Endothelial cell of umbilical vein (primary cell): ENCODE results near the gene SPRY4. TPM values are rescaled to one million over a fixed set of nuclear protein-coding genes. Genes with fewer than 3 reads are reported as not detected.

ENCODE experiments used
- BruUV-seq: library from RNA; stranded (reverse); fragments of 400-500 nt; replicated peaks from 2 replicates; lab custom pipeline; 2021; lab: Mats Ljungman, UMichigan
- CTCF ChIA-PET: fragments of 300-600, 350-600 bp; sonication (Branson Sonifier 250); formaldehyde crosslinking; loops from one replicate; lab custom pipeline; 2021; ENCODE audit warnings: antibody characterized with exemption, inconsistent platforms; lab: Charles Lee
- POLR2A ChIA-PET: fragments of 300-600, 350-600 bp; sonication (Branson Sonifier 250); formaldehyde crosslinking; loops from one replicate; lab custom pipeline; 2021; ENCODE audit warnings: antibody characterized with exemption, inconsistent platforms; lab: Charles Lee
- DNase-seq: peaks from one replicate; pipeline ENCODE4 v3.0.0-alpha.2; 2011; ENCODE audit warnings: low read depth, low spot score
- FAIRE-seq: peaks from 2 replicates; lab custom pipeline; 2011; peaks lifted over from hg19 to GRCh38; lab: Jason Lieb, UNC
- H2AFZ ChIP-seq: 2 replicates; pipeline ENCODE4 v1.6.0; 2012; ENCODE audit warnings: low read depth, low read length, control low read depth, inconsistent platforms
- H3K27ac ChIP-seq: 2 replicates; pipeline ENCODE4 v1.5.1; 2011; ENCODE audit warnings: low read depth, mild to moderate bottlenecking, control low read depth, low read length, moderate library complexity; ENCODE audit not compliant: insufficient read depth
- H3K27me3 ChIP-seq, 2 experiments: 2 replicates each; pipeline versions ENCODE4 v1.6.0 to v1.6.1; 2011; ENCODE audit warnings: low read length in 2 of 2, mixed read lengths in 1 of 2; ENCODE audit not compliant: control insufficient read depth in 2 of 2, insufficient read depth in 2 of 2
- H3K36me3 ChIP-seq, 2 experiments: 2 replicates in 1 of 2; 3 replicates in 1 of 2; pipeline ENCODE4 v1.5.1; 2011; ENCODE audit warnings: low read length in 2 of 2, mild to moderate bottlenecking in 1 of 2, moderate library complexity in 1 of 2; ENCODE audit not compliant: control insufficient read depth in 2 of 2, insufficient read depth in 2 of 2; ENCODE audit errors: extremely low read depth in 1 of 2
- H3K4me1 ChIP-seq: 3 replicates; pipeline ENCODE4 v1.5.1; 2011; ENCODE audit warnings: mild to moderate bottlenecking, low read length; ENCODE audit not compliant: control insufficient read depth, insufficient read depth; ENCODE audit errors: extremely low read depth
- H3K4me2 ChIP-seq: 2 replicates; pipeline ENCODE4 v1.6.1; 2011; ENCODE audit warnings: low read length, control low read depth, mixed read lengths; ENCODE audit not compliant: insufficient read depth
- H3K4me3 ChIP-seq, 3 experiments: fragments of 200-600 bp in 1 of 3; sonication (generic), shearing (Covaris generic) in 1 of 3; replicated peaks in 1 of 3; 2 replicates each; pipeline ENCODE4 v1.5.1; 2011 to 2016; ENCODE audit warnings: control low read depth in 3 of 3, low read length in 3 of 3, mild to moderate bottlenecking in 2 of 3, inconsistent platforms in 1 of 3, low read depth in 1 of 3, moderate library complexity in 1 of 3; ENCODE audit not compliant: insufficient read depth in 1 of 3
- H3K79me2 ChIP-seq: 2 replicates; pipeline ENCODE4 v1.6.0; 2012; ENCODE audit warnings: low read length, inconsistent platforms; ENCODE audit not compliant: control insufficient read depth, insufficient read depth
- H3K9ac ChIP-seq: replicated peaks from 2 replicates; pipeline ENCODE3; 2011; ENCODE audit warnings: low read length, control low read depth; ENCODE audit not compliant: insufficient read depth; ENCODE audit errors: extremely low read depth
- H3K9me1 ChIP-seq: replicated peaks from 3 replicates; pipeline ENCODE4 v1.6.0; 2011; ENCODE audit warnings: mild to moderate bottlenecking, low read length; ENCODE audit not compliant: control insufficient read depth, insufficient read depth; ENCODE audit errors: extremely low read depth
- H3K9me3 ChIP-seq: replicated peaks from 2 replicates; pipeline ENCODE4 v1.5.1; 2012; ENCODE audit warnings: low read length, inconsistent platforms; ENCODE audit not compliant: control insufficient read depth, insufficient read depth
- H4K20me1 ChIP-seq: replicated peaks from 2 replicates; pipeline ENCODE3; 2011; ENCODE audit warnings: mild to moderate bottlenecking, low read length; ENCODE audit not compliant: control insufficient read depth, insufficient read depth; ENCODE audit errors: extremely low read depth
- CTCF ChIP-seq, 2 donors: IDR thresholded peaks; 1 replicate in 1 of 2; 2 replicates in 1 of 2; pipeline ENCODE4 v1.5.1; 2011; ENCODE audit warnings: low read length in 2 of 2, mild to moderate bottlenecking in 2 of 2, moderate library complexity in 2 of 2, control low read depth in 1 of 2, inconsistent platforms in 1 of 2, low read depth in 1 of 2; ENCODE audit not compliant: insufficient read depth in 1 of 2; ENCODE audit errors: extremely low read depth in 1 of 2
- EZH2 ChIP-seq: IDR thresholded peaks from 2 replicates; pipeline ENCODE4 v1.6.1; 2012; ENCODE audit warnings: borderline replicate concordance, low read depth, mild to moderate bottlenecking, moderate library complexity, low read length, inconsistent platforms; ENCODE audit not compliant: severe bottlenecking
- FOS ChIP-seq: IDR thresholded peaks from 2 replicates; pipeline ENCODE4 v1.6.1; 2011; ENCODE audit warnings: mild to moderate bottlenecking, low read length, moderate library complexity, borderline replicate concordance; ENCODE audit not compliant: insufficient read depth
- JUN ChIP-seq: IDR thresholded peaks from 2 replicates; pipeline ENCODE4 v1.6.1; 2011; ENCODE audit warnings: borderline replicate concordance, low read depth; ENCODE audit not compliant: insufficient read length, insufficient read depth
- POLR2A ChIP-seq: IDR thresholded peaks from 2 replicates; pipeline ENCODE4 v1.6.1; 2012; ENCODE audit warnings: low read depth, mild to moderate bottlenecking, control low read depth, low read length
- POLR2AphosphoS5 ChIP-seq: IDR thresholded peaks from 2 replicates; pipeline ENCODE4 v1.6.1; 2012; ENCODE audit warnings: low read depth, mild to moderate bottlenecking, control low read depth, low read length, moderate library complexity; ENCODE audit not compliant: insufficient read depth
- dilution Hi-C: fragments of 300-500 bp; cut with MboI; formaldehyde crosslinking; loops from one replicate; pipeline ENCODE4 v1.15.0; 2019; ENCODE audit warnings: low sequenced_read_pairs; ENCODE audit not compliant: extremely low pct_ligation_motif_present
- intact Hi-C: fragments of 100-400 bp; cut with micrococcal nuclease; formaldehyde crosslinking; loops from one replicate; pipeline ENCODE4 v1.10.0; 2022
- polyA plus RNA-seq, 4 experiments: library from polyadenylated mRNA; depleted of rRNA in 3 of 4; stranded (reverse) in 3 of 4; unstranded in 1 of 4; fragments of >200 nt; gene quantifications; 2 replicates each; pipeline versions ENCODE4 v1.2.1 to v1.2.3, GENCODE V29; 2011 to 2012; ENCODE audit warnings: missing spikeins in 1 of 4
- total RNA-seq: library from RNA; stranded (reverse); gene quantifications from 2 replicates; pipeline ENCODE4 v1.2.3, GENCODE V29; 2021
- TF ChIP-seq, protein P1 (sequence below): IDR thresholded peaks from 2 replicates; pipeline ENCODE4 v1.6.1; 2011; ENCODE audit not compliant: insufficient read depth, insufficient read length

SPRY4 gene
- total and polyA plus RNA-seq, 2 donors (not counting 3 experiments of a cell fraction or from before 2014, with no cell fraction given), result 9.3 to 33.9 TPM

- no peak for FAIRE-seq
- no peaks in the 10 kb centered on the region for H4K20me1 ChIP-seq
- no peaks in the 10 kb centered on the region for H3K79me2 ChIP-seq
- intact Hi-C loops (no loop called here), dilution Hi-C loops (no loop called here)
- H3K4me3 ChIP-seq, result no peak overlapping the region
- no peak overlapping the region for H3K9ac ChIP-seq
- TF ChIP-seq, protein P1, sequence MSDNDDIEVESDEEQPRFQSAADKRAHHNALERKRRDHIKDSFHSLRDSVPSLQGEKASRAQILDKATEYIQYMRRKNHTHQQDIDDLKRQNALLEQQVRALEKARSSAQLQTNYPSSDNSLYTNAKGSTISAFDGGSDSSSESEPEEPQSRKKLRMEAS, result no peak
- TF ChIP-seq POLR2A (no peak), EZH2 (no peak), CTCF (IDR thresholded peaks at IDR 0.05; ENCODE audit: extremely low read depth in 1 of 2, insufficient read depth in 1 of 2, low read depth in 1 of 2, low read length in 2 of 2) (no peak), POLR2AphosphoS5 (no peak), FOS (no peak), JUN (no peak)
- no peaks in the 10 kb centered on the region for H3K9me3 ChIP-seq
- H3K9me1 ChIP-seq, result no peaks in the 10 kb centered on the region
- H3K27me3 ChIP-seq, result no peaks in the 10 kb centered on the region
- H3K4me1 ChIP-seq, result peaks cover 5% of the 10 kb centered on the region
- H2AFZ ChIP-seq, result peak overlapping the region; percentile 12
- ChIA-PET POLR2A (no interaction called here), CTCF (interaction anchor here (0.8 to 1.7 kb wide), 5 partner anchors 9 to 280 kb away, joined by 3 to 5 read pairs (median 3); no protein-coding TSS in a partner anchor)
- DNase-seq, result no peak
- H3K27ac ChIP-seq, result no peak overlapping the region
- BruUV-seq, result no TSS peak
- H3K36me3 ChIP-seq, result no peaks in the 10 kb centered on the region
- H3K4me2 ChIP-seq, result no peak overlapping the region
These were observed 61.5 kb downstream of the SPRY4 start for GRCh38 chr5:142263346-142263745.
